Caco-2 (cell line): ENCODE data around the gene SCAF4. TPM values are rescaled to one million over a fixed set of nuclear protein-coding genes. Genes with fewer than 3 reads are reported as not detected.

Source experiments
- BruUV-seq: library from RNA; stranded (reverse); fragments of 400-500 nt; replicated peaks from 2 replicates; lab custom pipeline; 2021; lab: Mats Ljungman, UMichigan
- CTCF ChIA-PET: fragments of 300-600 bp; sonication (Branson Sonifier 250); formaldehyde crosslinking; loops from one replicate; lab custom pipeline; 2022; ENCODE audit warnings: antibody characterized with exemption; lab: Charles Lee
- POLR2A ChIA-PET: fragments of 300-600 bp; sonication (Branson Sonifier 250); formaldehyde crosslinking; loops from one replicate; lab custom pipeline; 2022; ENCODE audit warnings: antibody characterized with exemption; lab: Charles Lee
- DNase-seq, 2 experiments: peaks; one replicate each; pipeline versions ENCODE4 v3.0.0 to v3.0.0-alpha.2; 2020 to 2022
- H3K27me3 ChIP-seq: replicated peaks from 2 replicates; pipeline ENCODE4 v1.6.0; 2011; ENCODE audit warnings: low read length; ENCODE audit not compliant: control insufficient read depth, insufficient read depth
- H3K36me3 ChIP-seq: 2 replicates; pipeline ENCODE4 v1.5.1; 2011; ENCODE audit warnings: low read length; ENCODE audit not compliant: control insufficient read depth, insufficient read depth
- H3K4me1 ChIP-seq: fragments of 250-450 bp; sonication (Bioruptor Pico); 2 replicates; pipeline ENCODE4 v1.5.1; 2020; ENCODE audit warnings: mild to moderate bottlenecking
- H3K4me3 ChIP-seq: 2 replicates; pipeline ENCODE4 v1.5.1; 2011; ENCODE audit warnings: low read depth, mild to moderate bottlenecking, control low read depth, low read length
- H3K9me3 ChIP-seq: fragments of 250-450 bp; sonication (Bioruptor Pico); 2 replicates; pipeline ENCODE4 v1.5.1; 2020; ENCODE audit warnings: mild to moderate bottlenecking, moderate library complexity
- H3K27ac Mint-ChIP-seq: one replicate; pipeline ENCODE4 v1.8.0; 2022; ENCODE audit warnings: mixed read lengths; ENCODE audit not compliant: unreplicated experiment
- H3K27me3 Mint-ChIP-seq: one replicate; pipeline ENCODE4 v1.8.0; 2022; ENCODE audit warnings: mixed read lengths; ENCODE audit not compliant: insufficient read depth, unreplicated experiment
- H3K36me3 Mint-ChIP-seq: one replicate; pipeline ENCODE4 v1.8.0; 2022; ENCODE audit warnings: mild to moderate bottlenecking, mixed read lengths; ENCODE audit not compliant: insufficient read depth, unreplicated experiment
- H3K4me1 Mint-ChIP-seq: one replicate; pipeline ENCODE4 v1.8.0; 2022; ENCODE audit warnings: low read depth, mixed read lengths; ENCODE audit not compliant: unreplicated experiment
- H3K4me3 Mint-ChIP-seq: one replicate; pipeline ENCODE4 v1.8.0; 2022; ENCODE audit warnings: mild to moderate bottlenecking, moderate library complexity, mixed read lengths; ENCODE audit not compliant: unreplicated experiment
- H3K9me3 Mint-ChIP-seq: one replicate; pipeline ENCODE4 v1.8.0; 2022; ENCODE audit warnings: mixed read lengths; ENCODE audit not compliant: unreplicated experiment
- intact Hi-C: fragments of 100-400 bp; cut with micrococcal nuclease; formaldehyde crosslinking; loops from one replicate; pipeline ENCODE4 v1.10.0; 2022; ENCODE audit not compliant: unreplicated experiment
- total RNA-seq: library from RNA; stranded (reverse); gene quantifications from 2 replicates; pipeline ENCODE4 v1.2.3, GENCODE V29; 2022
- TF ChIP-seq, protein P1 (sequence below), 2 experiments: fragments of 200-600 bp in 1 of 2; IDR thresholded peaks; 1 replicate in 1 of 2; 2 replicates in 1 of 2; pipeline versions ENCODE4 v1.5.1 to v1.8.0; 2011 to 2022; ENCODE audit warnings: antibody characterized with exemption in 1 of 2, control low read depth in 1 of 2, inconsistent platforms in 1 of 2, low read depth in 1 of 2, low read length in 1 of 2, mild to moderate bottlenecking in 1 of 2, moderate library complexity in 1 of 2; ENCODE audit not compliant: insufficient read depth in 1 of 2, severe bottlenecking in 1 of 2, unreplicated experiment in 1 of 2

SCAF4 gene
- total RNA-seq, 1 experiment from 2014 or later: 50.2 TPM

- POLR2A ChIA-PET: no interaction called here
Measured at GRCh38 chr21:31716106-31716505, 15.8 kb downstream of the SCAF4 start.

DNA sequence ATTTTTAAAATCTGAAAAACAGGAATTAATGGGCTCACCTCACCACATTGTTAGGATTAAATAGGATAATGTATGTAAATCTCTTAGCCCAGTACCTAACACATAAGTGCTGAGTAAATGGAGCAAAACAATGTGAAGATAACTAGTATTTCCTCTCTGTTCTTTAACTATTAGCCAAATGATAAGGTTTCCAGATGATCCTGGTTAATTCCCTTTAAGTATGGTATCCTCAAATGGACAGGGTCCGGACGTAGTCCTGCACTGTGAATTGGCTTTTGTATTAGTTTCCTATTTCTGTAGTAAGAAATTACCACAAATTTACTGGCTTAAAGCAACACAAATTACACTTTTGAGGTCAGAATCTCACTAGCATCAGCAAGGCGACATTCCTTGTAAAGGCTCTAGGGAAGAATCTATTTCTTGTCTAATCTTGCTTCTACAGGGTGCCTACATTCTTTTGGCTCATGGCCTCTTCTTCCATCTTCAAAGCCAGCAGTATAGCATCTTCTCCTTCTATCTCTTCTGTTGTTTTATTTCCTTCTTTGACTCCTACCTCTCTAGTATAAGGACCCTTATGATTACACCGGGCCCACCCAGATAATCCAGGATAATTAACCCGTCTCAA lies 17.1 kb downstream of the SCAF4 start:
- H3K4me3 Mint-ChIP-seq: no peak overlapping the region
- POLR2A ChIA-PET: no interaction called here
- no peaks in the 10 kb centered on the region for H3K9me3 Mint-ChIP-seq
- no TSS peak for BruUV-seq
- DNase-seq: no peak
- H3K27ac Mint-ChIP-seq: no peak overlapping the region
- H3K4me1 Mint-ChIP-seq: peaks cover 7% of the 10 kb centered on the region
- H3K27me3 Mint-ChIP-seq: no peaks in the 10 kb centered on the region
- TF ChIP-seq, protein P1, sequence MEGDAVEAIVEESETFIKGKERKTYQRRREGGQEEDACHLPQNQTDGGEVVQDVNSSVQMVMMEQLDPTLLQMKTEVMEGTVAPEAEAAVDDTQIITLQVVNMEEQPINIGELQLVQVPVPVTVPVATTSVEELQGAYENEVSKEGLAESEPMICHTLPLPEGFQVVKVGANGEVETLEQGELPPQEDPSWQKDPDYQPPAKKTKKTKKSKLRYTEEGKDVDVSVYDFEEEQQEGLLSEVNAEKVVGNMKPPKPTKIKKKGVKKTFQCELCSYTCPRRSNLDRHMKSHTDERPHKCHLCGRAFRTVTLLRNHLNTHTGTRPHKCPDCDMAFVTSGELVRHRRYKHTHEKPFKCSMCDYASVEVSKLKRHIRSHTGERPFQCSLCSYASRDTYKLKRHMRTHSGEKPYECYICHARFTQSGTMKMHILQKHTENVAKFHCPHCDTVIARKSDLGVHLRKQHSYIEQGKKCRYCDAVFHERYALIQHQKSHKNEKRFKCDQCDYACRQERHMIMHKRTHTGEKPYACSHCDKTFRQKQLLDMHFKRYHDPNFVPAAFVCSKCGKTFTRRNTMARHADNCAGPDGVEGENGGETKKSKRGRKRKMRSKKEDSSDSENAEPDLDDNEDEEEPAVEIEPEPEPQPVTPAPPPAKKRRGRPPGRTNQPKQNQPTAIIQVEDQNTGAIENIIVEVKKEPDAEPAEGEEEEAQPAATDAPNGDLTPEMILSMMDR (IDR thresholded peaks at IDR 0.05; ENCODE audit: insufficient read depth in 1 of 2, low read depth in 1 of 2, low read length in 1 of 2, severe bottlenecking in 1 of 2, unreplicated experiment in 1 of 2): no peak
- H3K36me3 ChIP-seq: no peaks in the 10 kb centered on the region
- no peak overlapping the region for H3K4me3 ChIP-seq
- no peaks in the 10 kb centered on the region for H3K9me3 ChIP-seq
- CTCF ChIA-PET: no interaction called here
- intact Hi-C loops: no loop called here
- H3K27me3 ChIP-seq: no peaks in the 10 kb centered on the region
- peaks cover 8% of the 10 kb centered on the region for H3K36me3 Mint-ChIP-seq
- H3K4me1 ChIP-seq: peaks cover 16% of the 10 kb centered on the region

More at GRCh38 chr21:31716106-31716505, 15.8 kb downstream of the SCAF4 start:
- BruUV-seq: no TSS peak
- CTCF ChIA-PET: no interaction called here
- H3K27me3 ChIP-seq: no peaks in the 10 kb centered on the region
- intact Hi-C loops: no loop called here
- no peak for DNase-seq
- no peaks in the 10 kb centered on the region for H3K9me3 ChIP-seq
- TF ChIP-seq, protein P1 (IDR thresholded peaks at IDR 0.05; ENCODE audit: insufficient read depth in 1 of 2, low read depth in 1 of 2, low read length in 1 of 2, severe bottlenecking in 1 of 2, unreplicated experiment in 1 of 2): no peak
- no peaks in the 10 kb centered on the region for H3K9me3 Mint-ChIP-seq
- H3K27me3 Mint-ChIP-seq: no peaks in the 10 kb centered on the region
- no peak overlapping the region for H3K27ac Mint-ChIP-seq
- H3K36me3 Mint-ChIP-seq: peaks cover 9% of the 10 kb centered on the region
- H3K4me1 ChIP-seq: peaks cover 16% of the 10 kb centered on the region
- H3K4me1 Mint-ChIP-seq: peaks cover 15% of the 10 kb centered on the region
- no peaks in the 10 kb centered on the region for H3K36me3 ChIP-seq
- H3K4me3 ChIP-seq: no peak overlapping the region
- no peak overlapping the region for H3K4me3 Mint-ChIP-seq

- ChIA-PET POLR2A (no interaction called here), CTCF (no interaction called here)
- Histone ChIP-seq H3K4me1 (peaks cover 16% of the 10 kb centered on the region), H3K4me3 (no peak overlapping the region), H3K27me3 (no peaks in the 10 kb centered on the region), H3K36me3 (no peaks in the 10 kb centered on the region), H3K9me3 (no peaks in the 10 kb centered on the region)
- H3K9me3 Mint-ChIP-seq: no peaks in the 10 kb centered on the region
- TF ChIP-seq, protein P1 (IDR thresholded peaks at IDR 0.05; ENCODE audit: insufficient read depth in 1 of 2, low read depth in 1 of 2, low read length in 1 of 2, severe bottlenecking in 1 of 2, unreplicated experiment in 1 of 2): no peak
- no peak overlapping the region for H3K4me3 Mint-ChIP-seq
- peaks cover 5% of the 10 kb centered on the region for H3K36me3 Mint-ChIP-seq
- no peak for DNase-seq
- intact Hi-C loops: no loop called here
- H3K27me3 Mint-ChIP-seq: no peaks in the 10 kb centered on the region
- H3K27ac Mint-ChIP-seq: no peak overlapping the region
- peaks cover 7% of the 10 kb centered on the region for H3K4me1 Mint-ChIP-seq
- BruUV-seq: no TSS peak
Measured at GRCh38 chr21:31713973-31714740, 17.8 kb downstream of the SCAF4 start.
